ENCODE measurements around the gene FOXJ3. TPM values are rescaled to one million over a fixed set of nuclear protein-coding genes. Genes with fewer than 3 reads are reported as not detected.
A peak's percentile ranks its signal among the peaks of the same experiment; 100 is the strongest.

Gene FOXJ3
- total and polyA plus RNA-seq, 2 of the 13 experiments (the other 11 are each of a cell fraction or from before 2014, with no cell fraction given) = 16.6 to 48.5 TPM

DNA sequence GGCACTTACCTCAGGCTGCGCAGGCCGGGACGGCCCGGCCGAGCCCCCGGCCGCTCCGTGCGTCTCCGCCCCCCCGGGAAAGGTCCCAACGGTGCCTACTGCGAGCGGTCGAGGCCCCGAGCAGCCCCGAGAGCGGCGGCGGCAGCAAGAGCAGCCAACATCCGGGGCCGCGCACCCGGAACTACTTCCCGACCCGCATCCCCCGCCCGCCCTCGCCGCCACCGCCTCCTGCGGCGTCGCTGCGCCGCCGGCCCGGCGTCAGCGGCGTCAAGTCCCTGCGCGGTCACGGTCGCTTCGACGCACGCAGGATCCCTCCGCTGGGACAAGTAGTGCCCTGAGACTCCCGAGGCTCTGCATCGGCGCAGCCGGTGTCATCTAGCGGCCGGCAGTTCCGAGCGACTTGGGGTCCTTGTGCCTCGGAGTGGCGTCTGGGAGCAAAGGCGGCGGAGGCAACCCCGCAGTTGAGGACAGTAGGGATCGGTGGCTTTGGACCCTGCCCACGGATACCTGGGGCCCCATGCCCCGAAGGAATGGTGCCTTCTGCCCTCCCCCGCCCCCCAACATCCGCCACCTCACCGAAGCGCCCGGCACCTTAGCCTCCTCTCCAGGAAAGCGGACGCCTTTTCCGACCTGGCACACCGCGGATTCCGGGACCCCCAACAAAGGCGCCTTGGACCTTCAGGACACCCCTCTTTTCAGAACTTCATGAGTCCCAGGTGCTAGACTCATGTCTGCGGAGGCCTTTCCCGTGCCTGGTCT is at the start of gene FOXJ3 (continued):
- TF ChIP-seq HNF1A (IDR thresholded peaks at IDR 0.05; ENCODE audit: low read depth) = peak; percentile 45; the same call in 1 of the 2 replicates
- TF ChIP-seq HNF1A (CRISPR knock-in tag; IDR thresholded peaks at IDR 0.05; ENCODE audit: borderline replicate concordance) = peak; percentile 72
- TF ChIP-seq ZNF281 (CRISPR knock-in tag; IDR thresholded peaks at IDR 0.05; ENCODE audit: borderline replicate concordance) = peak; percentile 74; the same call in 1 of the 2 replicates
- TF ChIP-seq ZNF24 (IDR thresholded peaks at IDR 0.05) = 0 out of 2 replicates have a peak, but pooled peaks have one; percentile 15
- TF ChIP-seq REXO4 (CRISPR knock-in tag; IDR thresholded peaks at IDR 0.05; ENCODE audit: borderline replicate concordance) = no peak
- no peak for TF ChIP-seq PBX3 (CRISPR knock-in tag; IDR thresholded peaks at IDR 0.05; ENCODE audit: borderline replicate concordance)
- 0 out of 2 replicates have a peak, but pooled peaks have one; percentile 56 for TF ChIP-seq JUN (CRISPR knock-in tag; IDR thresholded peaks at IDR 0.05)
- no peak for TF ChIP-seq THYN1 (CRISPR knock-in tag; IDR thresholded peaks at IDR 0.05; ENCODE audit: borderline replicate concordance, low read depth)
- no peak; the same call in 1 of the 2 replicates for TF ChIP-seq ONECUT2 (CRISPR knock-in tag; IDR thresholded peaks at IDR 0.05)
- peak; percentile 17 for TF ChIP-seq AGO2 (optimal IDR thresholded peaks at IDR 0.05; ENCODE audit: low read depth, low read length)
- TF ChIP-seq, protein P1, sequence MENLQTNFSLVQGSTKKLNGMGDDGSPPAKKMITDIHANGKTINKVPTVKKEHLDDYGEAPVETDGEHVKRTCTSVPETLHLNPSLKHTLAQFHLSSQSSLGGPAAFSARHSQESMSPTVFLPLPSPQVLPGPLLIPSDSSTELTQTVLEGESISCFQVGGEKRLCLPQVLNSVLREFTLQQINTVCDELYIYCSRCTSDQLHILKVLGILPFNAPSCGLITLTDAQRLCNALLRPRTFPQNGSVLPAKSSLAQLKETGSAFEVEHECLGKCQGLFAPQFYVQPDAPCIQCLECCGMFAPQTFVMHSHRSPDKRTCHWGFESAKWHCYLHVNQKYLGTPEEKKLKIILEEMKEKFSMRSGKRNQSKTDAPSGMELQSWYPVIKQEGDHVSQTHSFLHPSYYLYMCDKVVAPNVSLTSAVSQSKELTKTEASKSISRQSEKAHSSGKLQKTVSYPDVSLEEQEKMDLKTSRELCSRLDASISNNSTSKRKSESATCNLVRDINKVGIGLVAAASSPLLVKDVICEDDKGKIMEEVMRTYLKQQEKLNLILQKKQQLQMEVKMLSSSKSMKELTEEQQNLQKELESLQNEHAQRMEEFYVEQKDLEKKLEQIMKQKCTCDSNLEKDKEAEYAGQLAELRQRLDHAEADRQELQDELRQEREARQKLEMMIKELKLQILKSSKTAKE (CRISPR knock-in tag; IDR thresholded peaks at IDR 0.05; ENCODE audit: borderline replicate concordance) = peak; percentile 85; the same call in 1 of the 2 replicates
- TF ChIP-seq SMARCE1 (IDR thresholded peaks at IDR 0.05; ENCODE audit: borderline replicate concordance) = no peak
- TF ChIP-seq ETV6 (CRISPR knock-in tag; conservative IDR thresholded peaks at IDR 0.05) = peak; percentile 91; the same call in 1 of the 2 replicates
- TF ChIP-seq KMT2A (CRISPR knock-in tag; IDR thresholded peaks at IDR 0.05) = peak; percentile 96
- TF ChIP-seq ZNF670 (CRISPR knock-in tag; IDR thresholded peaks at IDR 0.05; ENCODE audit: borderline replicate concordance) = peak; percentile 85; the same call in 1 of the 2 replicates
- TF ChIP-seq ZNF446 (CRISPR knock-in tag; IDR thresholded peaks at IDR 0.05) = no peak
- TF ChIP-seq CENPX (CRISPR knock-in tag; IDR thresholded peaks at IDR 0.05) = no peak
